H9 (cell line): Measurements from ENCODE around the gene SMIM9. TPM values are rescaled to one million over a fixed set of nuclear protein-coding genes. Genes with fewer than 3 reads are reported as not detected.

Source experiments
- DNase-seq: peaks from one replicate; pipeline ENCODE4 v3.0.0-alpha.2; 2017
- H2AFZ ChIP-seq: one replicate; pipeline ENCODE4 v1.6.1; 2013; ENCODE audit warnings: mild to moderate bottlenecking, low read length, control low read depth, moderate library complexity
- H2AK5ac ChIP-seq: 2 replicates; pipeline ENCODE4 v1.6.1; 2013; ENCODE audit warnings: low read length, control low read depth, mixed read lengths; ENCODE audit not compliant: insufficient read length
- H2BK120ac ChIP-seq: one replicate; pipeline ENCODE4 v1.6.1; 2013; ENCODE audit warnings: low read depth, mild to moderate bottlenecking, low read length, control low read depth, inconsistent platforms; ENCODE audit not compliant: poor library complexity, severe bottlenecking
- H2BK12ac ChIP-seq: 2 replicates; pipeline ENCODE4 v1.6.1; 2013; ENCODE audit warnings: low read length, control low read depth, mixed read lengths, low read depth; ENCODE audit not compliant: insufficient read length
- H2BK15ac ChIP-seq: 2 replicates; pipeline ENCODE4 v1.6.1; 2013; ENCODE audit warnings: low read depth, low read length, control low read depth
- H2BK20ac ChIP-seq: one replicate; pipeline ENCODE4 v1.6.1; 2013; ENCODE audit warnings: low read depth, mild to moderate bottlenecking, low read length, control low read depth, inconsistent platforms; ENCODE audit not compliant: poor library complexity, severe bottlenecking
- H2BK5ac ChIP-seq: 2 replicates; pipeline ENCODE4 v1.6.1; 2013; ENCODE audit warnings: low read length, control low read depth, mixed read lengths; ENCODE audit not compliant: insufficient read length
- H3K14ac ChIP-seq: 2 replicates; pipeline ENCODE4 v1.6.1; 2013; ENCODE audit warnings: low read length, control low read depth; ENCODE audit not compliant: insufficient read depth
- H3K18ac ChIP-seq: 2 replicates; pipeline ENCODE4 v1.6.1; 2013; ENCODE audit warnings: low read depth, mild to moderate bottlenecking, mixed read lengths, low read length, control low read depth; ENCODE audit not compliant: insufficient read length
- H3K23ac ChIP-seq: 2 replicates; pipeline ENCODE4 v1.6.1; 2013; ENCODE audit warnings: low read length, control low read depth, mixed read lengths, low read depth; ENCODE audit not compliant: insufficient read length
- H3K23me2 ChIP-seq: 2 replicates; pipeline ENCODE4 v1.6.1; 2013; ENCODE audit warnings: low read depth, mild to moderate bottlenecking, mixed read lengths, low read length, control low read depth; ENCODE audit not compliant: insufficient read length, poor library complexity, severe bottlenecking
- H3K27ac ChIP-seq: 2 replicates; pipeline ENCODE4 v1.5.1; 2013; ENCODE audit warnings: low read length, control low read depth, mixed read lengths, low read depth; ENCODE audit not compliant: insufficient read length
- H3K27me3 ChIP-seq: 2 replicates; pipeline ENCODE4 v1.6.1; 2013; ENCODE audit warnings: low read length, control low read depth, inconsistent platforms; ENCODE audit not compliant: insufficient read depth
- H3K4ac ChIP-seq: 2 replicates; pipeline ENCODE4 v1.6.1; 2013; ENCODE audit warnings: low read depth, mild to moderate bottlenecking, control low read depth, inconsistent platforms, low read length, moderate library complexity
- H3K4me1 ChIP-seq: 2 replicates; pipeline ENCODE4 v1.6.1; 2013; ENCODE audit warnings: low read length, control low read depth, inconsistent platforms; ENCODE audit not compliant: insufficient read depth
- H3K4me2 ChIP-seq: 2 replicates; pipeline ENCODE4 v1.6.1; 2013; ENCODE audit warnings: low read length, control low read depth, mixed read lengths; ENCODE audit not compliant: insufficient read length, insufficient read depth
- H3K56ac ChIP-seq: 2 replicates; pipeline ENCODE4 v1.6.1; 2013; ENCODE audit warnings: low read depth, mild to moderate bottlenecking, mixed read lengths, low read length, control low read depth; ENCODE audit not compliant: insufficient read length
- H3K79me1 ChIP-seq: 2 replicates; pipeline ENCODE4 v1.6.1; 2013; ENCODE audit warnings: low read depth, mild to moderate bottlenecking, moderate library complexity, low read length, control low read depth, inconsistent platforms; ENCODE audit not compliant: insufficient read depth, poor library complexity, severe bottlenecking
- H3K79me2 ChIP-seq: 2 replicates; pipeline ENCODE4 v1.6.1; 2013; ENCODE audit warnings: low read length, control low read depth, inconsistent platforms; ENCODE audit not compliant: insufficient read depth
- H3K9ac ChIP-seq: 2 replicates; pipeline ENCODE4 v1.6.1; 2013; ENCODE audit warnings: low read length, control low read depth, mixed read lengths; ENCODE audit not compliant: insufficient read length; ENCODE audit errors: extremely low read depth
- H3K9me3 ChIP-seq: one replicate; pipeline ENCODE4 v1.6.1; 2013; ENCODE audit warnings: low read depth, low read length, inconsistent platforms; ENCODE audit not compliant: control insufficient read depth
- H3T11ph ChIP-seq: one replicate; pipeline ENCODE4 v1.6.1; 2013; ENCODE audit warnings: mild to moderate bottlenecking, low read length, control low read depth, inconsistent platforms
- H4K20me1 ChIP-seq: one replicate; pipeline ENCODE4 v1.6.1; 2013; ENCODE audit not compliant: control insufficient read depth, insufficient read length, insufficient read depth
- H4K5ac ChIP-seq: 2 replicates; pipeline ENCODE4 v1.6.1; 2013; ENCODE audit warnings: low read depth, mild to moderate bottlenecking, mixed read lengths, low read length, control low read depth; ENCODE audit not compliant: insufficient read length
- H4K8ac ChIP-seq: replicated peaks from 2 replicates; pipeline ENCODE4 v1.6.1; 2013; ENCODE audit warnings: low read length, control low read depth, mixed read lengths, low read depth; ENCODE audit not compliant: insufficient read length
- H4K91ac ChIP-seq: 2 replicates; pipeline ENCODE4 v1.6.1; 2013; ENCODE audit warnings: low read depth, mild to moderate bottlenecking, moderate library complexity, mixed read lengths, low read length, control low read depth; ENCODE audit not compliant: insufficient read length
- H3K27ac Mint-ChIP-seq, 3 experiments: 2 replicates in 2 of 3; 3 replicates in 1 of 3; pipeline ENCODE4 v1.8.0; 2020 to 2021; ENCODE audit warnings: mixed read lengths in 3 of 3, mild to moderate bottlenecking in 1 of 3, moderate library complexity in 1 of 3
- H3K27me3 Mint-ChIP-seq: 2 replicates; pipeline ENCODE4 v1.8.0; 2021; ENCODE audit warnings: low read depth, mild to moderate bottlenecking, moderate library complexity, mixed read lengths
- H3K36me3 Mint-ChIP-seq, 3 experiments: 2 replicates in 2 of 3; 3 replicates in 1 of 3; pipeline ENCODE4 v1.8.0; 2020 to 2021; ENCODE audit warnings: low read depth in 3 of 3, mixed read lengths in 3 of 3; ENCODE audit not compliant: insufficient read depth in 1 of 3
- H3K4me1 Mint-ChIP-seq, 2 experiments: 2 replicates each; pipeline ENCODE4 v1.8.0; 2020; ENCODE audit warnings: mixed read lengths in 2 of 2
- H3K4me3 Mint-ChIP-seq, 2 experiments: 2 replicates in 1 of 2; 3 replicates in 1 of 2; pipeline ENCODE4 v1.8.0; 2020 to 2021; ENCODE audit warnings: mild to moderate bottlenecking in 2 of 2, mixed read lengths in 2 of 2, moderate library complexity in 1 of 2
- H3K9me3 Mint-ChIP-seq, 2 experiments: 2 replicates in 1 of 2; 3 replicates in 1 of 2; pipeline ENCODE4 v1.8.0; 2020; ENCODE audit warnings: mild to moderate bottlenecking in 2 of 2, mixed read lengths in 2 of 2, moderate library complexity in 1 of 2
- WGBS: extraction: QIAGEN DNeasy Blood & Tissue Kit; methylation state at CpG from one replicate; pipeline ENCODE4 v1.1.7; 2013; ENCODE audit warnings: missing lambda C conversion rate, low lambda C conversion rate, mixed read lengths; ENCODE audit not compliant: insufficient read length; ENCODE audit errors: extremely low coverage; 5-methylcytosine and 5-hydroxymethylcytosine counted together
- total RNA-seq: library from RNA; stranded (reverse); gene quantifications from 2 replicates; pipeline ENCODE4 v1.2.1, GENCODE V29; 2021
- TF ChIP-seq, protein P1 (sequence below): fragments of 200-600 bp; sonication (generic); conservative IDR thresholded peaks from 3 replicates; pipeline ENCODE4 v1.8.0; 2021; ENCODE audit warnings: antibody characterized with exemption, mild to moderate bottlenecking

The SMIM9 gene
- total RNA-seq, 1 experiment from 2014 or later = not detected

GRCh38 chrX:154805696-154806091 lies 28.8 kb downstream of the SMIM9 start:
- Mint-ChIP-seq H3K27ac (no peak overlapping the region), H3K4me1 (peaks cover 6 to 20% of the 10 kb centered on the region in 2 experiments), H3K4me3 (peak overlapping the region; percentile 68 to 78), H3K36me3 (peaks cover 5 to 15% (median 14%) of the 10 kb centered on the region in 3 experiments; a peak in 6 of 7 replicates), H3K27me3 (peaks cover 29% of the 10 kb centered on the region), H3K9me3 (peaks cover 68 to 69% of the 10 kb centered on the region in 2 experiments)
- no peak overlapping the region for H3K23ac ChIP-seq
- no peak overlapping the region for H2BK5ac ChIP-seq
- H2AK5ac ChIP-seq = no peak overlapping the region
- no peak overlapping the region for H3K14ac ChIP-seq
- H3K9me3 ChIP-seq = peaks cover 25% of the 10 kb centered on the region
- no peak overlapping the region for H4K91ac ChIP-seq
- no peak overlapping the region for H3T11ph ChIP-seq
- no peak overlapping the region for H3K4ac ChIP-seq
- H3K79me2 ChIP-seq = no peaks in the 10 kb centered on the region
- no peak overlapping the region for H4K8ac ChIP-seq
- H3K56ac ChIP-seq = no peak overlapping the region
- no CpG with 5 or more reads among the region's 13 CpGs for WGBS
- no peak for DNase-seq
- H3K18ac ChIP-seq = no peak overlapping the region
- H2BK20ac ChIP-seq = no peak overlapping the region
- no peak overlapping the region; the same call in 1 of the 2 replicates for H2BK15ac ChIP-seq
- H4K20me1 ChIP-seq = no peaks in the 10 kb centered on the region
- TF ChIP-seq, protein P1, sequence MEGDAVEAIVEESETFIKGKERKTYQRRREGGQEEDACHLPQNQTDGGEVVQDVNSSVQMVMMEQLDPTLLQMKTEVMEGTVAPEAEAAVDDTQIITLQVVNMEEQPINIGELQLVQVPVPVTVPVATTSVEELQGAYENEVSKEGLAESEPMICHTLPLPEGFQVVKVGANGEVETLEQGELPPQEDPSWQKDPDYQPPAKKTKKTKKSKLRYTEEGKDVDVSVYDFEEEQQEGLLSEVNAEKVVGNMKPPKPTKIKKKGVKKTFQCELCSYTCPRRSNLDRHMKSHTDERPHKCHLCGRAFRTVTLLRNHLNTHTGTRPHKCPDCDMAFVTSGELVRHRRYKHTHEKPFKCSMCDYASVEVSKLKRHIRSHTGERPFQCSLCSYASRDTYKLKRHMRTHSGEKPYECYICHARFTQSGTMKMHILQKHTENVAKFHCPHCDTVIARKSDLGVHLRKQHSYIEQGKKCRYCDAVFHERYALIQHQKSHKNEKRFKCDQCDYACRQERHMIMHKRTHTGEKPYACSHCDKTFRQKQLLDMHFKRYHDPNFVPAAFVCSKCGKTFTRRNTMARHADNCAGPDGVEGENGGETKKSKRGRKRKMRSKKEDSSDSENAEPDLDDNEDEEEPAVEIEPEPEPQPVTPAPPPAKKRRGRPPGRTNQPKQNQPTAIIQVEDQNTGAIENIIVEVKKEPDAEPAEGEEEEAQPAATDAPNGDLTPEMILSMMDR = no peak
- H4K5ac ChIP-seq = no peak overlapping the region
- no peak overlapping the region for H2BK12ac ChIP-seq
- H2AFZ ChIP-seq = no peak overlapping the region
- peaks cover 3% of the 10 kb centered on the region; the same call in 1 of the 2 replicates for H3K27me3 ChIP-seq
- H3K23me2 ChIP-seq = peaks cover 5% of the 10 kb centered on the region
- no peak overlapping the region for H2BK120ac ChIP-seq
- H3K79me1 ChIP-seq = no peaks in the 10 kb centered on the region
- H3K27ac ChIP-seq = no peak overlapping the region
- H3K9ac ChIP-seq = no peak overlapping the region
- peak overlapping the region; percentile 38 for H3K4me2 ChIP-seq
- H3K4me1 ChIP-seq = peaks cover 3% of the 10 kb centered on the region; the same call in 1 of the 2 replicates
